ENCODE results near the gene TMEM116. TPM values are rescaled to one million over a fixed set of nuclear protein-coding genes. Genes with fewer than 3 reads are reported as not detected.

The TMEM116 gene
- total RNA-seq, 1 donor from 2014 or later = 28.4 TPM

GRCh38 chr12:111936869-111937268 is 76.1 kb downstream of the TMEM116 start:
- no peaks in the 10 kb centered on the region for H3K4me1 ChIP-seq
- H3K9me3 Mint-ChIP-seq = no peaks in the 10 kb centered on the region
- H3K36me3 ChIP-seq = no peaks in the 10 kb centered on the region
- DNase-seq (ENCODE audit: low spot score) = no peak
- no peaks in the 10 kb centered on the region for H3K79me2 ChIP-seq (ENCODE audit: low read depth)
- TF ChIP-seq EZH2 (IDR thresholded peaks at IDR 0.05) (no peak), EZH2phosphoT487 (IDR thresholded peaks at IDR 0.05) (no peak), CTCF (IDR thresholded peaks at IDR 0.05) (no peak)
- no peak overlapping the region for H2AFZ ChIP-seq (replicated peaks)
- H3K4me3 Mint-ChIP-seq = no peak overlapping the region
- no peaks in the 10 kb centered on the region for H3K36me3 Mint-ChIP-seq
- H3K27me3 ChIP-seq = no peaks in the 10 kb centered on the region
- H3K4me2 ChIP-seq = no peak overlapping the region
- H3F3A ChIP-seq (ENCODE audit: low read depth) = no peaks in the 10 kb centered on the region
- no peak overlapping the region for H3K9ac ChIP-seq
- no peak overlapping the region for H3K27ac ChIP-seq
- no peak overlapping the region for H3K27ac Mint-ChIP-seq
- no peaks in the 10 kb centered on the region for H4K20me1 ChIP-seq (ENCODE audit: low read depth)
- no peaks in the 10 kb centered on the region for H3K4me1 Mint-ChIP-seq
- peaks cover 2% of the 10 kb centered on the region for H3K27me3 Mint-ChIP-seq (ENCODE audit: insufficient read depth, low read depth)
- H3K9me3 ChIP-seq (ENCODE audit: low read depth) = no peaks in the 10 kb centered on the region
- H3K4me3 ChIP-seq = no peak overlapping the region

GRCh38 chr12:111932241-111932640 is 80.7 kb downstream of the TMEM116 start:
- Histone ChIP-seq H3K36me3 (no peaks in the 10 kb centered on the region), H2AFZ (replicated peaks) (no peak overlapping the region), H3K4me3 (no peak overlapping the region), H3K4me1 (no peaks in the 10 kb centered on the region), H3K27ac (no peak overlapping the region), H3F3A (ENCODE audit: low read depth) (no peaks in the 10 kb centered on the region), H3K9ac (no peak overlapping the region), H3K27me3 (no peaks in the 10 kb centered on the region), H3K79me2 (ENCODE audit: low read depth) (no peaks in the 10 kb centered on the region), H3K9me3 (ENCODE audit: low read depth) (no peaks in the 10 kb centered on the region), H3K4me2 (no peak overlapping the region), H4K20me1 (ENCODE audit: low read depth) (no peaks in the 10 kb centered on the region)
- Mint-ChIP-seq H3K9me3 (no peaks in the 10 kb centered on the region), H3K27ac (no peak overlapping the region), H3K4me1 (no peaks in the 10 kb centered on the region), H3K27me3 (ENCODE audit: insufficient read depth, low read depth) (peaks cover 2% of the 10 kb centered on the region), H3K4me3 (no peak overlapping the region), H3K36me3 (no peaks in the 10 kb centered on the region)
- DNase-seq (ENCODE audit: low spot score) = no peak
- TF ChIP-seq CTCF (IDR thresholded peaks at IDR 0.05) (no peak), EZH2phosphoT487 (IDR thresholded peaks at IDR 0.05) (no peak), EZH2 (IDR thresholded peaks at IDR 0.05) (no peak)

DNA sequence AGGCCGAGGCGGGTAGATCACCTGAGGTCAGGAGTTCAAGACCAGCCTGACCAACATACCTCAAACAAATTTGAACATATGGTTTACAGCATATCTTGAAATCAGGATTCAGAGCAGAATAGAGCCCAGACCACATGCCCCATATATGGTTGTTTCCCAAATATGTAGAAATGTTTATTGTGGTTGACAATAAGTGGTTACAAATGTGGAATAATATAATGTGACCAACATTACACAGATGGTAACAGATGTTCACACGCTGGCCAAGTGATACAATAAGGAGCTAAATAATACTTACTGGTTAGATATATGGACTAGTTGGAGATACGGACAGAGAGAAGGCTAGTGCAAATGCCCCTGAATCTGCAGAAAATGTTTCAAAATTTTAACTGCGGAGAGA is 85.6 kb downstream of the TMEM116 start:
- Mint-ChIP-seq H3K9me3 (no peaks in the 10 kb centered on the region), H3K27me3 (ENCODE audit: insufficient read depth, low read depth) (no peaks in the 10 kb centered on the region), H3K4me1 (no peaks in the 10 kb centered on the region), H3K36me3 (no peaks in the 10 kb centered on the region), H3K4me3 (no peak overlapping the region), H3K27ac (no peak overlapping the region)
- Histone ChIP-seq H3K4me2 (no peak overlapping the region), H3K9me3 (ENCODE audit: low read depth) (no peaks in the 10 kb centered on the region), H3K9ac (no peak overlapping the region), H4K20me1 (ENCODE audit: low read depth) (no peaks in the 10 kb centered on the region), H3K4me3 (no peak overlapping the region), H3K27ac (no peak overlapping the region), H3K27me3 (no peaks in the 10 kb centered on the region), H3K36me3 (no peaks in the 10 kb centered on the region), H3K4me1 (no peaks in the 10 kb centered on the region), H3K79me2 (ENCODE audit: low read depth) (no peaks in the 10 kb centered on the region), H2AFZ (replicated peaks) (no peak overlapping the region), H3F3A (ENCODE audit: low read depth) (no peaks in the 10 kb centered on the region)
- TF ChIP-seq CTCF (IDR thresholded peaks at IDR 0.05) = no peak
- TF ChIP-seq EZH2phosphoT487 (IDR thresholded peaks at IDR 0.05) = no peak
- no peak for DNase-seq (ENCODE audit: low spot score)

DNA sequence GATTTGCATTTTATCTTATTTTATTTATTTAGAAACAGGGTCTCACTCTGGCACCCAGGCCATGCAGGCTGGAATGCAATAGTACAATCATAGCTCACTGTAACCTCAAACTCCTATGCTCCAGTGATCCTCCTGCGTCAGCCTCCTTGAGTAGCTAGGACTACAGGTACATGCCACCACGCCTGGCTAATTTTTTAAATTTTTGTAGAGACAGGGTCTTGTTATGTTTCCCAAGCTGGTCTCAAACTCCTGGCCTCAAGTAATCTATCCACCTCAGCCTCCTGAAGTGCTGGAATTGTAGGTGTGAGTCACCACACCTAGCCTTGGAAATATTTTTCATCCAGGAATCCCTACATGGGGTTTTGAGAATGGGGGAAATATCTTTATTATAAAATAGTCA is 86.3 kb downstream of the TMEM116 start:
- Mint-ChIP-seq H3K4me3 (no peak overlapping the region), H3K9me3 (no peaks in the 10 kb centered on the region), H3K36me3 (no peaks in the 10 kb centered on the region), H3K27me3 (ENCODE audit: insufficient read depth, low read depth) (no peaks in the 10 kb centered on the region), H3K27ac (no peak overlapping the region), H3K4me1 (no peaks in the 10 kb centered on the region)
- Histone ChIP-seq H3K4me1 (no peaks in the 10 kb centered on the region), H3K9ac (no peak overlapping the region), H3K36me3 (no peaks in the 10 kb centered on the region), H2AFZ (replicated peaks) (no peak overlapping the region), H3K4me3 (no peak overlapping the region), H3F3A (ENCODE audit: low read depth) (no peaks in the 10 kb centered on the region), H3K79me2 (ENCODE audit: low read depth) (no peaks in the 10 kb centered on the region), H3K27ac (no peak overlapping the region), H3K4me2 (no peak overlapping the region), H4K20me1 (ENCODE audit: low read depth) (no peaks in the 10 kb centered on the region), H3K9me3 (ENCODE audit: low read depth) (no peaks in the 10 kb centered on the region), H3K27me3 (no peaks in the 10 kb centered on the region)
- TF ChIP-seq EZH2phosphoT487 (IDR thresholded peaks at IDR 0.05) (no peak), CTCF (IDR thresholded peaks at IDR 0.05) (no peak), EZH2 (IDR thresholded peaks at IDR 0.05) (no peak)
- DNase-seq (ENCODE audit: low spot score) = no peak

Data from neural progenitor cell (in vitro differentiated cells).